Neural cell (in vitro differentiated cells): ENCODE data around the gene RNF32. TPM values are rescaled to one million over a fixed set of nuclear protein-coding genes. Genes with fewer than 3 reads are reported as not detected.

Experiments
- H2AFZ ChIP-seq: fragments of 200-600, 300-800 bp; sonication (generic), shearing (Covaris generic); 2 replicates; pipeline ENCODE4 v1.6.0; 2014; ENCODE audit warnings: low read depth, mild to moderate bottlenecking, antibody characterized with exemption, low read length, moderate library complexity
- H3F3A ChIP-seq: fragments of 200-600 bp; shearing (Covaris generic); 2 replicates; pipeline ENCODE4 v1.6.1; 2016; ENCODE audit warnings: mild to moderate bottlenecking, moderate library complexity, mixed read lengths, antibody characterized with exemption, low read length; ENCODE audit not compliant: insufficient read depth, poor library complexity, severe bottlenecking
- H3K27ac ChIP-seq: fragments of 200-600, 300-800 bp; sonication (generic), shearing (Covaris generic); 2 replicates; pipeline ENCODE4 v1.5.1; 2014; ENCODE audit warnings: mild to moderate bottlenecking, low read length, moderate library complexity
- H3K27me3 ChIP-seq: fragments of 300-800, 200-600 bp; sonication (generic), shearing (Covaris generic); 2 replicates; pipeline ENCODE4 v1.6.0; 2014; ENCODE audit warnings: mild to moderate bottlenecking, low read depth, low read length, moderate library complexity; ENCODE audit not compliant: insufficient read depth
- H3K36me3 ChIP-seq: fragments of 300-800, 200-600 bp; sonication (generic), shearing (Covaris generic); 2 replicates; pipeline ENCODE4 v1.5.1; 2014; ENCODE audit warnings: mild to moderate bottlenecking, antibody characterized with exemption, low read length, moderate library complexity; ENCODE audit not compliant: insufficient read depth
- H3K4me2 ChIP-seq: fragments of 300-800, 200-600 bp; sonication (generic), shearing (Covaris generic); 2 replicates; pipeline ENCODE4 v1.6.0; 2014; ENCODE audit warnings: mild to moderate bottlenecking, low read length
- H3K4me3 ChIP-seq: fragments of 300-800, 200-600 bp; sonication (generic), shearing (Covaris generic); 2 replicates; pipeline ENCODE4 v1.5.1; 2014; ENCODE audit warnings: mild to moderate bottlenecking, low read length, moderate library complexity
- H3K79me2 ChIP-seq: fragments of 200-600 bp; shearing (Covaris generic); replicated peaks from 2 replicates; pipeline ENCODE4 v1.6.0; 2014; ENCODE audit warnings: mild to moderate bottlenecking, low read length, moderate library complexity; ENCODE audit not compliant: insufficient read depth
- H3K9ac ChIP-seq: fragments of 300-800, 200-600 bp; sonication (generic), shearing (Covaris generic); 2 replicates; pipeline ENCODE4 v1.6.1; 2016; ENCODE audit warnings: mild to moderate bottlenecking, low read length, mixed read lengths
- H3K9me2 ChIP-seq: fragments of 200-600 bp; shearing (Covaris generic); 2 replicates; pipeline ENCODE4 v1.6.1; 2016; ENCODE audit warnings: mild to moderate bottlenecking, low read length, mixed read lengths; ENCODE audit not compliant: insufficient read depth
- H3K9me3 ChIP-seq: fragments of 200-600, 300-800 bp; sonication (generic), shearing (Covaris generic); 2 replicates; pipeline ENCODE4 v1.6.1; 2016; ENCODE audit warnings: mild to moderate bottlenecking, mixed run types, low read length, moderate library complexity, mixed read lengths
- H4K20me1 ChIP-seq: fragments of 200-600 bp; shearing (Covaris generic); 2 replicates; pipeline ENCODE4 v1.6.1; 2016; ENCODE audit warnings: mild to moderate bottlenecking, mixed run types; ENCODE audit not compliant: insufficient read depth
- EP300 ChIP-seq: fragments of 450-650 bp; conservative IDR thresholded peaks from 2 replicates; pipeline ENCODE4 v1.6.1; 2014; ENCODE audit warnings: antibody characterized with exemption, mild to moderate bottlenecking, moderate library complexity; ENCODE audit not compliant: poor library complexity, severe bottlenecking
- EZH2 ChIP-seq: fragments of 200-600, 300-800 bp; shearing (Covaris generic), sonication (generic); IDR thresholded peaks from 2 replicates; pipeline ENCODE4 v1.6.1; 2014; ENCODE audit warnings: antibody characterized with exemption, low read length, borderline replicate concordance, mild to moderate bottlenecking; ENCODE audit not compliant: insufficient read depth, poor library complexity, severe bottlenecking
- MXI1 ChIP-seq: fragments of 450-650 bp; conservative IDR thresholded peaks from 2 replicates; pipeline ENCODE4 v1.6.1; 2014; ENCODE audit warnings: antibody characterized with exemption, mild to moderate bottlenecking; ENCODE audit not compliant: poor library complexity, severe bottlenecking
- POLR2AphosphoS5 ChIP-seq: IDR thresholded peaks from 2 replicates; pipeline ENCODE4 v1.6.1; 2012
- RAD21 ChIP-seq: fragments of 450-650 bp; conservative IDR thresholded peaks from 2 replicates; pipeline ENCODE4 v1.6.1; 2014; ENCODE audit warnings: antibody characterized with exemption, mild to moderate bottlenecking, moderate library complexity
- SMC3 ChIP-seq: fragments of 450-650 bp; conservative IDR thresholded peaks from 2 replicates; pipeline ENCODE4 v1.6.1; 2014; ENCODE audit warnings: antibody characterized with exemption, mild to moderate bottlenecking, moderate library complexity; ENCODE audit not compliant: poor library complexity
- TAF1 ChIP-seq: IDR thresholded peaks from 2 replicates; pipeline ENCODE4 v1.6.1; 2012; ENCODE audit warnings: low read depth
- polyA plus RNA-seq: library from polyadenylated mRNA; depleted of rRNA; stranded (reverse); fragments of >200 nt; gene quantifications from 2 replicates; pipeline ENCODE4 v1.2.3, GENCODE V29; 2014
- TF ChIP-seq, protein P1 (sequence below): fragments of 450-650 bp; IDR thresholded peaks from 2 replicates; pipeline ENCODE4 v1.5.1; 2014; ENCODE audit warnings: antibody characterized with exemption, mild to moderate bottlenecking, moderate library complexity; ENCODE audit not compliant: poor library complexity, severe bottlenecking
- TF ChIP-seq, protein P2 (sequence below): IDR thresholded peaks from 2 replicates; pipeline ENCODE4 v1.6.1; 2012; ENCODE audit warnings: borderline replicate concordance

RNF32 gene
- polyA plus RNA-seq, 1 donor from 2014 or later = 2.6 TPM

DNA sequence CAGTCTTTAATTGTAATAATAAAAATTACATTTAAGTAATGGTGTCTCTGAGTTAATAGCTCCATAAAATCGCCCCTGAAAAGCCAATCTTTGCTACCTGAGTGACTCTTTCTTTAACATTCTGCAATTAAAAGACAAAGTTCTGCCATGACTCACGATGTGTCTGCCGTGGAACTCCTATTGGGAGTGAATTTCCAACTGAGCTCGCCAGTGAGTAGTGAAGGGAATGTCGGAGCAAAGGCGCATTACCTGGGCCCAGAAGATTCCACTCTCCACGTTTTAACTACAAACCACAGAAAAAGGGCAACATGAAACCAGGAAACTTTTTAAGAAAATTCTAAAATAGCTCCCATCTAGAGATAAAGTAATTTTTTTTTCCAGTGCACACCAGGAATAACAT lies 36.9 kb upstream of the RNF32 start:
- Histone ChIP-seq H3K4me3 (no peak overlapping the region), H3K27ac (no peak overlapping the region), H3F3A (no peaks in the 10 kb centered on the region), H3K9me2 (no peaks in the 10 kb centered on the region), H3K36me3 (no peaks in the 10 kb centered on the region), H2AFZ (no peak overlapping the region), H3K9ac (no peak overlapping the region), H3K4me2 (no peak overlapping the region), H4K20me1 (no peaks in the 10 kb centered on the region), H3K27me3 (no peaks in the 10 kb centered on the region), H3K9me3 (no peaks in the 10 kb centered on the region), H3K79me2 (no peaks in the 10 kb centered on the region)
- no peak for TF ChIP-seq EP300
- TF ChIP-seq, protein P1, sequence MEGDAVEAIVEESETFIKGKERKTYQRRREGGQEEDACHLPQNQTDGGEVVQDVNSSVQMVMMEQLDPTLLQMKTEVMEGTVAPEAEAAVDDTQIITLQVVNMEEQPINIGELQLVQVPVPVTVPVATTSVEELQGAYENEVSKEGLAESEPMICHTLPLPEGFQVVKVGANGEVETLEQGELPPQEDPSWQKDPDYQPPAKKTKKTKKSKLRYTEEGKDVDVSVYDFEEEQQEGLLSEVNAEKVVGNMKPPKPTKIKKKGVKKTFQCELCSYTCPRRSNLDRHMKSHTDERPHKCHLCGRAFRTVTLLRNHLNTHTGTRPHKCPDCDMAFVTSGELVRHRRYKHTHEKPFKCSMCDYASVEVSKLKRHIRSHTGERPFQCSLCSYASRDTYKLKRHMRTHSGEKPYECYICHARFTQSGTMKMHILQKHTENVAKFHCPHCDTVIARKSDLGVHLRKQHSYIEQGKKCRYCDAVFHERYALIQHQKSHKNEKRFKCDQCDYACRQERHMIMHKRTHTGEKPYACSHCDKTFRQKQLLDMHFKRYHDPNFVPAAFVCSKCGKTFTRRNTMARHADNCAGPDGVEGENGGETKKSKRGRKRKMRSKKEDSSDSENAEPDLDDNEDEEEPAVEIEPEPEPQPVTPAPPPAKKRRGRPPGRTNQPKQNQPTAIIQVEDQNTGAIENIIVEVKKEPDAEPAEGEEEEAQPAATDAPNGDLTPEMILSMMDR = no peak
- no peak for TF ChIP-seq MXI1
- TF ChIP-seq RAD21 = no peak
- no peak for TF ChIP-seq POLR2AphosphoS5
- TF ChIP-seq TAF1 = no peak
- TF ChIP-seq SMC3 = no peak
- TF ChIP-seq, protein P2, sequence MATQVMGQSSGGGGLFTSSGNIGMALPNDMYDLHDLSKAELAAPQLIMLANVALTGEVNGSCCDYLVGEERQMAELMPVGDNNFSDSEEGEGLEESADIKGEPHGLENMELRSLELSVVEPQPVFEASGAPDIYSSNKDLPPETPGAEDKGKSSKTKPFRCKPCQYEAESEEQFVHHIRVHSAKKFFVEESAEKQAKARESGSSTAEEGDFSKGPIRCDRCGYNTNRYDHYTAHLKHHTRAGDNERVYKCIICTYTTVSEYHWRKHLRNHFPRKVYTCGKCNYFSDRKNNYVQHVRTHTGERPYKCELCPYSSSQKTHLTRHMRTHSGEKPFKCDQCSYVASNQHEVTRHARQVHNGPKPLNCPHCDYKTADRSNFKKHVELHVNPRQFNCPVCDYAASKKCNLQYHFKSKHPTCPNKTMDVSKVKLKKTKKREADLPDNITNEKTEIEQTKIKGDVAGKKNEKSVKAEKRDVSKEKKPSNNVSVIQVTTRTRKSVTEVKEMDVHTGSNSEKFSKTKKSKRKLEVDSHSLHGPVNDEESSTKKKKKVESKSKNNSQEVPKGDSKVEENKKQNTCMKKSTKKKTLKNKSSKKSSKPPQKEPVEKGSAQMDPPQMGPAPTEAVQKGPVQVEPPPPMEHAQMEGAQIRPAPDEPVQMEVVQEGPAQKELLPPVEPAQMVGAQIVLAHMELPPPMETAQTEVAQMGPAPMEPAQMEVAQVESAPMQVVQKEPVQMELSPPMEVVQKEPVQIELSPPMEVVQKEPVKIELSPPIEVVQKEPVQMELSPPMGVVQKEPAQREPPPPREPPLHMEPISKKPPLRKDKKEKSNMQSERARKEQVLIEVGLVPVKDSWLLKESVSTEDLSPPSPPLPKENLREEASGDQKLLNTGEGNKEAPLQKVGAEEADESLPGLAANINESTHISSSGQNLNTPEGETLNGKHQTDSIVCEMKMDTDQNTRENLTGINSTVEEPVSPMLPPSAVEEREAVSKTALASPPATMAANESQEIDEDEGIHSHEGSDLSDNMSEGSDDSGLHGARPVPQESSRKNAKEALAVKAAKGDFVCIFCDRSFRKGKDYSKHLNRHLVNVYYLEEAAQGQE = no peak
- no peak for TF ChIP-seq EZH2

DNA sequence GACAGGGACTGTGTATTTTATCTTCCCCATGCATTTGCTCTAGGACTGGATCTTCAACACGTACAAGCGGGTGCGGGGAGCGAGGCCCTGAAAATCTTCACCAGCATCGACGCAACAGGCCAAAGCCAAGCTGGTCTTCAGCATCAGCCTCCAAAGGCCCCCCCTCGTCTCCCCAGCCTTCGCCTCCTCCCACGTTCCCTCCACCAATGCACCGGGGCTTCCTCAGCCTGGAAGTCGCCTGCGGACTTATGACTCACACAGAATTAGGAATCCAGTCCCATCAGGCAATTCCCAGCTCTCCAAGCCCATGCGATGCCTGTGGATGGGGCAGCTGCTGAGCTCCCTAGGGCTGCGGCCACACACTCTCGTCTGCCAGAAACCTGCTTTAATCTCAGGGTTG lies 36.3 kb upstream of the RNF32 start:
- H3K9me3 ChIP-seq = no peaks in the 10 kb centered on the region
- H3K9ac ChIP-seq = no peak overlapping the region
- H3K4me3 ChIP-seq = no peak overlapping the region
- H3K4me2 ChIP-seq = no peak overlapping the region
- no peaks in the 10 kb centered on the region for H3K79me2 ChIP-seq
- H3K36me3 ChIP-seq = no peaks in the 10 kb centered on the region
- H3F3A ChIP-seq = no peaks in the 10 kb centered on the region
- no peaks in the 10 kb centered on the region for H3K27me3 ChIP-seq
- no peak overlapping the region for H2AFZ ChIP-seq
- H4K20me1 ChIP-seq = no peaks in the 10 kb centered on the region
- H3K9me2 ChIP-seq = no peaks in the 10 kb centered on the region
- TF ChIP-seq EZH2 = no peak
- TF ChIP-seq, protein P1 = no peak
- no peak for TF ChIP-seq RAD21
- no peak for TF ChIP-seq SMC3
- TF ChIP-seq TAF1 = no peak
- TF ChIP-seq EP300 = no peak
- no peak for TF ChIP-seq MXI1
- no peak for TF ChIP-seq POLR2AphosphoS5
- TF ChIP-seq, protein P2 = no peak
- H3K27ac ChIP-seq = no peak overlapping the region
